Ectodermal cell (in vitro differentiated cells): ENCODE measurements around the gene RIPPLY3.
"Not testable (repeated sequence)": the region's sequence is repeated elsewhere in the genome, so short reads cannot be mapped to it uniquely, and the experiment has no call there.

ENCODE experiments used
- H3K27ac ChIP-seq: 2 replicates; pipeline ENCODE4 v1.7.0; 2013; ENCODE audit warnings: mild to moderate bottlenecking, low read depth, low read length; ENCODE audit not compliant: insufficient read depth, poor library complexity, severe bottlenecking
- H3K27me3 ChIP-seq: 2 replicates; pipeline ENCODE4 v1.7.0; 2013; ENCODE audit warnings: mild to moderate bottlenecking, low read length; ENCODE audit not compliant: insufficient read depth, control insufficient read depth, poor library complexity, severe bottlenecking
- H3K36me3 ChIP-seq: one replicate; pipeline ENCODE4 v1.7.0; 2013; ENCODE audit warnings: low read length; ENCODE audit not compliant: control insufficient read depth, insufficient read depth
- H3K4me1 ChIP-seq: one replicate; pipeline ENCODE4 v1.7.0; 2013; ENCODE audit warnings: low read length; ENCODE audit not compliant: control insufficient read depth, insufficient read depth
- H3K4me3 ChIP-seq: 2 replicates; pipeline ENCODE4 v1.7.0; 2013; ENCODE audit warnings: low read depth, low read length, control low read depth; ENCODE audit not compliant: insufficient read depth
- H3K9me3 ChIP-seq: 2 replicates; pipeline ENCODE4 v1.7.0; 2013; ENCODE audit warnings: mild to moderate bottlenecking, low read length, moderate library complexity; ENCODE audit not compliant: control insufficient read depth
- WGBS, 2 experiments: methylation state at CpG; one replicate each; pipeline ENCODE4 v1.1.7; 2013; ENCODE audit warnings: missing lambda C conversion rate in 2 of 2; 5-methylcytosine and 5-hydroxymethylcytosine counted together

Gene RIPPLY3

DNA sequence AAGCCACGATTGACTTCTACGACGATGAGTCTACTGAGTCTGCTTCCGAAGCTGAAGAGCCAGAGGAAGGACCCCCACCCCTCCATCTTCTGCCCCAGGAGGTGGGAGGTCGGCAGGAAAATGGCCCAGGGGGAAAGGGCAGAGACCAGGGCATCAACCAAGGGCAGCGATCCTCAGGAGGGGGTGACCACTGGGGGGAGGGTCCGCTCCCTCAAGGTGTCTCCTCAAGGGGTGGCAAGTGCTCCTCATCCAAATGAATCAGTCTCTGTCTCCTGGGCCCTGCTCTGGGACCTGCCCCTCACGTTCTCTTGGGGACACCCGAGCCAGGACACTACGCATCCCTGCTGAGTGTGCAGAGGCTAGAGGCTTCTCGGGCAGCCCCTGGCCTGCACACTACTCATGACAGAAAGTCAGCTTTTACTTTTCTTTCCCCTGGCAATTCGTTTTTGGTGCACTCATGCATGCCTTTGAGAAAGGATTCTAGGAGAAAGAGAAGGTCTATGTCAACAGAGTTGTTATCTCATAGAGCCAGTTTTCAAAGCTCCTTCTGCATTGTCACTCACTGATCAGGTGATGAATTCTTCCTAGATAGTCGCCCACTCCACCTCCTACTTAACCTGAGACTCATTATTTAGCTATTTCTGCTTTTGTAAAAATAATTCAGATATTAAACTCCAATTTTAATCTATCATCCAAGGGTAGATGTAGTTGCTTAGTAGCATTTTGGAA lies 11.6 kb downstream of the RIPPLY3 start:
- Histone ChIP-seq H3K27me3 (no peaks in the 10 kb centered on the region), H3K27ac (no peak overlapping the region), H3K36me3 (no peaks in the 10 kb centered on the region), H3K9me3 (no peaks in the 10 kb centered on the region), H3K4me1 (no peaks in the 10 kb centered on the region), H3K4me3 (no peak overlapping the region)
- WGBS, 2 experiments, result 87 to 88% methylated on average over 12 to 13 of the region's 13 CpGs

DNA sequence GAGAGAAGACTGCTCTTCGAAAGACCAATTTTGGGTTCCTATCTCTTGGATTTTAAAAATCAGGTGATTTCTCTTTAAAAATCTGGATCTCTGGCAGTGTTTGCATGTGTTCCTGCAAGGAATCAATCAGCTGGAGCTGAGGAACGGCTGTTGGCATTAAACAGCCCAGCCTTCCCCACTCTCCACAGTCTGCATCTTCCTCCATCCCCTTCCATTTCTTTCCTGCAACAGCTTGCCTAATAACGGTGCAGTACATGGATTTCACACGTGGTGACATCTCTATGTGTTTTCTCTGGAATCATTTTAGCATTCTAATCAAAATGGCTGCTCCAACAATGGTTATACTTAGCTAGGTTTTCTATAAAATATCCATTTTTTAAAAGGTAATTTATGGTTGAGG lies 20.0 kb downstream of the RIPPLY3 start:
- no peaks in the 10 kb centered on the region for H3K36me3 ChIP-seq
- no peaks in the 10 kb centered on the region for H3K4me1 ChIP-seq
- H3K4me3 ChIP-seq, result no peak overlapping the region
- H3K27ac ChIP-seq, result no peak overlapping the region
- no peaks in the 10 kb centered on the region for H3K27me3 ChIP-seq
- H3K9me3 ChIP-seq, result no peaks in the 10 kb centered on the region
- WGBS, 2 experiments, result 71 to 74% methylated on average over 4 of the region's 4 CpGs

DNA sequence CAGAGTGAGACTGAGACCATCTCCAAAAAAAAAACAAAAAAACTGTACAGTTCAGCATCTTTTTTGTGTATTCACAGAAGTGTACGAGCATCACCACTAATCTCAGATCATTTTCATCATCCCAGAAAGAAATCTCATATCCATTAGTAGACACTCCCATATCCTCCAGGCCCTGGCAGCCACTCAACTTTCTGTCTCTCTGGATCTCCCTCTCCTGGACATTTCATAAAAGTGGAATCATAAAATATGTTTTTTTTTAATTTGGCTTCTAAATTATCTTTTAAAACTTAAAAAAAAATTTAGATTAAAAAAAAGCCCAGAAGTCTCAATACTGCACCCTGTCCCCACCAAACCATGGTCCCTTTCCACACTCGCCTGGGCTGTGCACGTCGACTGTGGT lies 22.1 kb downstream of the RIPPLY3 start:
- 80 to 87% methylated on average over 4 of the region's 4 CpGs for WGBS, 2 experiments
- H3K4me3 ChIP-seq, result no peak overlapping the region
- no peaks in the 10 kb centered on the region for H3K4me1 ChIP-seq
- H3K27me3 ChIP-seq, result no peaks in the 10 kb centered on the region
- no peaks in the 10 kb centered on the region for H3K36me3 ChIP-seq
- H3K27ac ChIP-seq, result no peak overlapping the region
- no peaks in the 10 kb centered on the region for H3K9me3 ChIP-seq

DNA sequence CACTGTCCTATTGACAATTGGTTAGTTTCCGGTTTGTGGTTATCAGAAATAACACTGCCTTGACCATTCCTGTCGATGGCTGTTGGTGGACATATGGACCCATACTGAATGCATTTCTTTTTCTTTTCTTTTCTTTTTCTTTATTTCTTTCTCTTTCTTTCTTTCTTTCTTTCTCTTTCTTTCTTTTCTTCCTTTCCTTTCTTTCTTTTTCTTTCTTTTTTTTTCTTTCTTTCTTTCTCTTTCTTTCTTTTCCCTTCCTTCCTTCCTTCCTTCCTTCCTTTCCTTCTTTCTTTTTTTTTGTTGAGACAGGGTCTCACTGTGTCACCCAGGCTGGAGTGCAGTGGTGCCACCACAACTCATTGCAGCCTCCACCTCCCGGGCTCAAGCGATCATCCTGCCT lies 24.4 kb downstream of the RIPPLY3 start:
- no peak overlapping the region for H3K4me3 ChIP-seq
- WGBS, 2 experiments, result 93 to 94% methylated on average over 4 of the region's 4 CpGs
- no peaks in the 10 kb centered on the region for H3K27me3 ChIP-seq

DNA sequence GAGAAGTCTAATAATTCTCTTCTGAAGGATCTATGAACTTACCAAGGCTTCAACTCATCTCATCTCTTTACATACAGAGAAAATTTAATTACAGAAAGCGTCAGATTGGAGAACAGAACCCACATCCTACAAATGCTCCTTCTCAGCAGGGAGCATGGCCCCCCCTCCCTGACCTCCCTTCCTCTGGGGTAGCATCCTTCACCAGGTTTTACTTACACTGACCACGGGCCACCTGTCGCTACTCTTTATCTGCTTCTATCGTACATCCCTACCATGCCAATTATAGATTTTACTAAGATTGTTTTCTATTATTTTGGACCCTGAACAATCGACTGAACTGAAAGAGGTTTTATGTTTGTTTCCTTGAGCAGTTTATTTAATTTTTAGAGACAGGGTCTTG lies 25.8 kb downstream of the RIPPLY3 start:
- H3K27me3 ChIP-seq, result peaks cover 4% of the 10 kb centered on the region
- no peaks in the 10 kb centered on the region for H3K36me3 ChIP-seq
- no peak overlapping the region for H3K27ac ChIP-seq
- H3K9me3 ChIP-seq, result no peaks in the 10 kb centered on the region
- WGBS, 2 experiments, result 92 to 97% methylated on average over 5 of the region's 5 CpGs
- no peak overlapping the region for H3K4me3 ChIP-seq
- H3K4me1 ChIP-seq, result no peaks in the 10 kb centered on the region

More for the DNA sequence above, 24.4 kb downstream of the RIPPLY3 start:
- Histone ChIP-seq H3K27ac (no peak overlapping the region), H3K36me3 (no peaks in the 10 kb centered on the region), H3K9me3 (no peaks in the 10 kb centered on the region), H3K4me1 (no peaks in the 10 kb centered on the region)

DNA sequence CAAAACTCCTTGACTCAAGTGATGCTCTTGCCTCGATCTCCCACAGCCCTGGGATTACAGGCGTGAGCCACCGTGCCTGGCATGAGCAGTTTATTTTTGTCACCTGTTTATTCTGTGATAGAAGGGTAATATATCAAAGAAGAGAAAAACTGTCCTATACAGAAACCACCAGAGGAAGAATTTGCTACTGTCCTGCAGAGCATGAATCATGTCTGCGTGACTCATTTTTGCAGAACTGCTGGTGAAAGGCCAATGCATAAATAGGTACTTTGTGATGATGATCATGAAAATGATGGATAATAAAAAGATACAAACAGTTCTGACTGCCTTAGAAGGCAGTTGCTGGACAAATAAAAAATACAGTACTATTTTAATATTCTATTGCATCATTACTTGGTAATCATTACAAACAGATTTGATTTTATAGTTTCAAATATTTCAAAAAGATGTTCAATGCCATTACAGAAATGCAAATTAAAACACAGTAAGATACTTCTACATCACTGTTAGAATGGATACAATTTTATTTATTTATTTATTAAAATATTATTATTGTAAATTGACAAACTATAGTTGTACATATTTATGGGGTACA lies 26.5 kb downstream of the RIPPLY3 start:
- WGBS, 2 experiments, result 91 to 92% methylated on average over 4 of the region's 4 CpGs
- Histone ChIP-seq H3K36me3 (no peaks in the 10 kb centered on the region), H3K4me3 (no peak overlapping the region), H3K27me3 (peaks cover 11% of the 10 kb centered on the region), H3K9me3 (no peaks in the 10 kb centered on the region), H3K4me1 (no peaks in the 10 kb centered on the region), H3K27ac (no peak overlapping the region)

DNA sequence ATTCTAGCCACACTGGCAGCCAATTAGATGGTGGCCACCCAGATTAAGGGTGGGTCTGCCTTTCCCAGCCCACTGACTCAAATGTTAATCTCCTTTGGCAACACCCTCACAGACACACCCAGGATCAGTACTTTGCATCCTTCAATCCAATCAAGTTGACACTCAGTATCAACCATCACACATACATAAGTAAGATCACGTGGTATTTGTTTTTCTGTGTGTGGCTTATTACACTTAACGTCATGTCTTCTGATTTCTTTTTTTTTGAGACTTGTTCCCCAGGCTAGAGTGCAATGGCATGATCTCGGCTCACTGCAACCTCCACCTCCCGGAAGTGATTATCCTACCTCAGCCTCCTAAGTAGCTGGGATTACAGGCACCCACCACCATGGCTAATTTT lies 27.9 kb downstream of the RIPPLY3 start:
- not testable (repeated sequence) for H3K27ac ChIP-seq, H3K9me3 ChIP-seq, H3K4me1 ChIP-seq, H3K4me3 ChIP-seq, H3K36me3 ChIP-seq
- 88 to 89% methylated on average over 4 of the region's 4 CpGs for WGBS, 2 experiments
- H3K27me3 ChIP-seq, result peaks cover 25% of the 10 kb centered on the region

DNA sequence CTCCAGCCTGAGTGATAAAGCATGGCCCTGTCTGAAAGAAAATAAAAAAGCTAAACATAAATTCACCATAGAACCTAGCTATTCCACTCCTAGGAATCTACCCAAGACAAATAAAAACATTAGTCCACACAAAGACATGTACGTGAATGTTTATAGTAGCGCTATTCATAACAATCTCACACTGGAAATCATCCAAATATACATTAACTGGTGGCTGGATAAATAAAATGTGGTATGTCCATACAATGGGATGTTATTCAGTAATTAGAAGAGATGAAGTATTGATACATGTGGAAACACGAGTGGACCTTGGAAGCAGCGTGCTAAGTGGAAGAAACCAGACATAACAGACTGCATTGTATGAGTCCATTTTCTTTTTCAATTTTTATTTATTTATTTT lies 29.7 kb downstream of the RIPPLY3 start:
- Histone ChIP-seq H3K9me3 (no peaks in the 10 kb centered on the region), H3K4me3 (no peak overlapping the region), H3K4me1 (no peaks in the 10 kb centered on the region), H3K36me3 (no peaks in the 10 kb centered on the region), H3K27me3 (peaks cover 43% of the 10 kb centered on the region), H3K27ac (no peak overlapping the region)
- WGBS, 2 experiments, result 97 to 98% methylated on average over 3 to 4 of the region's 4 CpGs

DNA sequence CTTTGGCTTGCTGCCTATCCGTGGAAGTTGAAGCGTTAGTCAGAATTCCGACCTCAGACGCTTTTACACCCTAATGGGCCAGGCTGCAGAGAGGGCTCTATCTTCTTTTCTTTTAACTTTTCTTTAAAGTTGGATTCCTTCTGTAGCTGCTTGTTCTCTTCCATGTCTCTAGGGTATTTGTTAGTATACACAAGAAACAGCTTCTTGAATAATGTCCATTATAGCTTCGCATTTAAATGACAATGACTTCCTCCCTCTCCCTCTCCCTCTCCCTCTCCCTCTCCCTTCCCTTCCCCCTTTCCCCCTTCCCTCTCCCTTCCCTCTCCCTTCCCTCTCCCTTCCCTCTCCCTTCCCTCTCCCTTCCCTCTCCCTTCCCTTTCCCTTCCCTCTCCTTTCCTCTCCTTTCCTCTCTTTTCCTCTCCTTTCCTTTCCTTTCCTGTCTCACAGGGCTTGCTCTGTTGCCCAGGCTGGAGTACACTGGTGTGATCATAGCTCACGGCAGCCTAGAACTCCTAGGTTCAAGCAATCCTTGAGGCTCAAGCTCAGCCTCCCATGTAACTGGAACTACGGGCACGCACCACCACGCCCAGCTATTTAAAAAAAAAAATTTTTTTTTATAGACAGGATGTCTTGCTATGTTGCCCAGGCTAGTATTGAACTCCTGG lies 33.0 kb downstream of the RIPPLY3 start:
- peaks cover 51% of the 10 kb centered on the region for H3K27me3 ChIP-seq
- no peaks in the 10 kb centered on the region for H3K36me3 ChIP-seq
- H3K4me1 ChIP-seq, result no peaks in the 10 kb centered on the region
- no peaks in the 10 kb centered on the region for H3K9me3 ChIP-seq
- no peak overlapping the region for H3K4me3 ChIP-seq
- WGBS, 2 experiments, result 45 to 46% methylated on average over 9 of the region's 9 CpGs
- H3K27ac ChIP-seq, result no peak overlapping the region

DNA sequence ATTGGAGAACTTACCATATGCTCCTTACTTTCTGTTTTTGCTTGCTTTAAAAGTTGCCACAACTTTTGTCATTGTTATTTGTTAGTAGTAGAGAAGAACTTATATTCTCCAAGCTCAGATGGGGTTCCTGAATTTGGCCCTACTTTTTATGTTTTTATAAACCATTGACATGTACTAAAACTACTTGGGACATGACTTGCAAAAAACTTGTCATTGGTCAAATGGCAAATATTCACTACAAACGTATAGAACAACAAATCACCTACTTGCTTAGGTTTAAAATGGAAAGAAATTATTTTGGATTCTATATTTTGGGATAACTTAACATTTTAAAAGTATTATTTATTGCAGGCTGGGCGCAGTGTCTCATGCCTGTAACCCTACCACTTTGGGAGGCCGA lies 33.7 kb downstream of the RIPPLY3 start:
- Histone ChIP-seq H3K4me3 (no peak overlapping the region), H3K27me3 (peaks cover 57% of the 10 kb centered on the region), H3K36me3 (no peaks in the 10 kb centered on the region), H3K4me1 (no peaks in the 10 kb centered on the region), H3K27ac (no peak overlapping the region), H3K9me3 (no peaks in the 10 kb centered on the region)
- WGBS, 2 experiments, result 81 to 88% methylated on average over 2 to 3 of the region's 3 CpGs
